Thymus (tissue), 11 donors: ENCODE data around the gene UBTD1. TPM values are rescaled to one million over a fixed set of nuclear protein-coding genes. Genes with fewer than 3 reads are reported as not detected.
"Not testable (repeated sequence)": the region's sequence is repeated elsewhere in the genome, so short reads cannot be mapped to it uniquely, and the experiment has no call there.

Experiments
- DNase-seq, 9 donors: peaks; one replicate each; pipeline ENCODE4 v3.0.0-alpha.2; 2013; ENCODE audit warnings: low spot score in 9 of 9, low read depth in 6 of 9, missing footprints in 1 of 9
- H3K27ac ChIP-seq, 2 donors: one replicate each; pipeline ENCODE4 v1.5.1; 2013; ENCODE audit warnings: control low read depth in 1 of 2, low read depth in 1 of 2, low read length in 1 of 2, mild to moderate bottlenecking in 1 of 2, moderate library complexity in 1 of 2
- H3K27me3 ChIP-seq, 2 donors: one replicate each; pipeline ENCODE4 v1.5.1; 2013; ENCODE audit warnings: low read length in 1 of 2; ENCODE audit not compliant: control insufficient read depth in 2 of 2, insufficient read depth in 1 of 2
- H3K36me3 ChIP-seq, 2 donors: one replicate each; pipeline ENCODE4 v1.5.1; 2013; ENCODE audit warnings: low read length in 1 of 2, mild to moderate bottlenecking in 1 of 2, moderate library complexity in 1 of 2; ENCODE audit not compliant: control insufficient read depth in 2 of 2, insufficient read depth in 2 of 2
- H3K4me1 ChIP-seq, 2 donors: one replicate each; pipeline ENCODE4 v1.5.1; 2013; ENCODE audit warnings: low read length in 2 of 2; ENCODE audit not compliant: control insufficient read depth in 2 of 2, insufficient read depth in 2 of 2
- H3K4me3 ChIP-seq, 2 donors: one replicate each; pipeline ENCODE4 v1.5.1; 2013; ENCODE audit warnings: low read length in 2 of 2, control low read depth in 1 of 2, mild to moderate bottlenecking in 1 of 2
- H3K9me3 ChIP-seq, 2 donors: one replicate each; pipeline ENCODE4 v1.5.1; 2013; ENCODE audit warnings: low read length in 1 of 2, mild to moderate bottlenecking in 1 of 2; ENCODE audit not compliant: control insufficient read depth in 2 of 2, insufficient read depth in 1 of 2
- WGBS: extraction: QIAGEN DNeasy Blood & Tissue Kit; methylation state at CpG from one replicate; pipeline ENCODE4 v1.1.7; 2013; 5-methylcytosine and 5-hydroxymethylcytosine counted together
- polyA plus RNA-seq: library from polyadenylated mRNA; stranded (reverse); fragments of 200-250 nt; gene quantifications from one replicate; pipeline ENCODE4 v1.2.3, GENCODE V29; 2013
- total RNA-seq: library from RNA; stranded (reverse); fragments of 120-200 nt; gene quantifications from one replicate; pipeline ENCODE4 v1.2.4, GENCODE V29; 2013
- donor health status: healthy.

The UBTD1 gene
- total and polyA plus RNA-seq, 2 donors: 2.5 to 7.8 TPM

- Histone ChIP-seq H3K4me1 (no peaks in the 10 kb centered on the region), H3K27me3 (no peaks in the 10 kb centered on the region), H3K27ac (peak overlapping the region in 1 of 2 donors; percentile 56), H3K4me3 (no peak overlapping the region), H3K9me3 (no peaks in the 10 kb centered on the region), H3K36me3 (no peaks in the 10 kb centered on the region)
- WGBS: 97% methylated on average over 5 of the region's 5 CpGs
- DNase-seq: no peak
These were observed 72.2 kb downstream of the UBTD1 start for GRCh38 chr10:97570789-97571471.

- peak overlapping the region in 1 of 2 donors; percentile 56 for H3K27ac ChIP-seq
- 96% methylated on average over 3 of the region's 3 CpGs for WGBS
- DNase-seq: no peak
These were observed 72.9 kb downstream of the UBTD1 start for GRCh38 chr10:97571622-97572021.

GRCh38 chr10:97572214-97572989 is 73.7 kb downstream of the UBTD1 start, which contains the start of gene ANKRD2:
ANKRD2 (plus strand) TSS chr10:97572779; CDS start chr10:97572789, 10 bp downstream.
- Histone ChIP-seq H3K4me1 (no peaks in the 10 kb centered on the region), H3K9me3 (no peaks in the 10 kb centered on the region), H3K36me3 (no peaks in the 10 kb centered on the region), H3K27me3 (peaks cover 0 to 1% of the 10 kb centered on the region in 2 donors), H3K27ac (peak within 1 kb of the TSS in 1 of 2 donors; percentile 44), H3K4me3 (no peak within 1 kb of the TSS)
- WGBS: 77% methylated on average over 16 of the region's 16 CpGs
- DNase-seq: peak in 6 of 9 donors; percentile 22 to 61 (median 44)

More at GRCh38 chr10:97571622-97572021, 72.9 kb downstream of the UBTD1 start:
- Histone ChIP-seq H3K9me3 (no peaks in the 10 kb centered on the region), H3K4me1 (no peaks in the 10 kb centered on the region), H3K27me3 (no peaks in the 10 kb centered on the region), H3K4me3 (no peak overlapping the region), H3K36me3 (no peaks in the 10 kb centered on the region)

- WGBS: 97% methylated on average over 2 of the region's 2 CpGs
- Histone ChIP-seq H3K4me1 (no peaks in the 10 kb centered on the region), H3K27ac (no peak overlapping the region), H3K9me3 (no peaks in the 10 kb centered on the region), H3K27me3 (peaks cover 0 to 6% of the 10 kb centered on the region in 2 donors), H3K4me3 (no peak overlapping the region), H3K36me3 (no peaks in the 10 kb centered on the region)
- DNase-seq: no peak
These were observed 74.3 kb downstream of the UBTD1 start for GRCh38 chr10:97573021-97573420.

- H3K4me1 ChIP-seq: no peaks in the 10 kb centered on the region
- no peak overlapping the region for H3K27ac ChIP-seq
- H3K27me3 ChIP-seq: peaks cover 0 to 12% of the 10 kb centered on the region in 2 donors
- no peaks in the 10 kb centered on the region for H3K9me3 ChIP-seq
- 75% methylated on average over 2 of the region's 2 CpGs for WGBS
- DNase-seq: no peak
- no peaks in the 10 kb centered on the region for H3K36me3 ChIP-seq
- H3K4me3 ChIP-seq: no peak overlapping the region
These were observed 74.9 kb downstream of the UBTD1 start for GRCh38 chr10:97573672-97574071.

GRCh38 chr10:97574374-97575126 is 75.8 kb downstream of the UBTD1 start:
- H3K4me1 ChIP-seq: no peaks in the 10 kb centered on the region
- DNase-seq: no peak
- 77% methylated on average over 4 of the region's 4 CpGs for WGBS
- no peaks in the 10 kb centered on the region for H3K36me3 ChIP-seq
- no peaks in the 10 kb centered on the region for H3K9me3 ChIP-seq
- no peak overlapping the region for H3K4me3 ChIP-seq
- peaks cover 0 to 14% of the 10 kb centered on the region in 2 donors for H3K27me3 ChIP-seq
- H3K27ac ChIP-seq: no peak overlapping the region

- H3K36me3 ChIP-seq: no peaks in the 10 kb centered on the region
- no peak overlapping the region for H3K27ac ChIP-seq
- H3K27me3 ChIP-seq: peaks cover 0 to 14% of the 10 kb centered on the region in 2 donors
- no peaks in the 10 kb centered on the region for H3K4me1 ChIP-seq
- no peaks in the 10 kb centered on the region for H3K9me3 ChIP-seq
- no peak for DNase-seq
- H3K4me3 ChIP-seq: no peak overlapping the region
- WGBS: 98% methylated on average over 6 of the region's 6 CpGs
These were observed 76.5 kb downstream of the UBTD1 start for GRCh38 chr10:97575127-97575668.

GRCh38 chr10:97576487-97576886 is 77.8 kb downstream of the UBTD1 start:
- H3K36me3 ChIP-seq, DNase-seq, H3K9me3 ChIP-seq, H3K27ac ChIP-seq, H3K4me3 ChIP-seq, H3K4me1 ChIP-seq: not testable (repeated sequence)
- WGBS: 76% methylated on average over 5 of the region's 5 CpGs
- H3K27me3 ChIP-seq: peaks cover 0 to 14% of the 10 kb centered on the region in 2 donors
